HUDEP-2 (cell line): Measurements from ENCODE around the gene ESRRB.

Experiments used
- DNase-seq, 76 experiments: peaks; one replicate each; lab custom pipeline; 2025; ENCODE audit not compliant: unreplicated experiment in 76 of 76; lab: John Stamatoyannopoulos, UW

Gene ESRRB

DNA sequence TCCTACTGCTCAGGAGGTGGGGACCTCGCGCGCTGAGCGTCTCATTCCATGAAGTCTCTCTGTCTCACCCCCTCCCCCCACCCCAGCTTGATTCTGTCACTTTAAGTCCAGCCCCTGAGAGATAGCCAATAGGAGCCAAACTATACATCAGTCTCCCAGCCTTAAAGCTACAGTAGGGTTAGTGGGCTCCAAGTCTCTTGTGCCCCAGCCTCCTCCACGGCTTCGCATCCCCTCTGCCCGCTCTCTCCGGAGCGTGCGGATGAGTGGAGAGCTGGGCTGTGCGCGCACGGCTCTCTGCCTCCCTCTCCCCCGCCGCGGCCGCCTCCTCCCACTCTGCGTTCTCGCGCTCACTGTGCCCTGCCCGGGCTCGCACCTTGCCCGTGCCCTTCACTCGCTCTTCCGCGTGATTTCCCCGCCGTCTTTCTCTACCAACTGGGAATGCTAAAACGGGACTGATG lies at the start of gene ESRRB:
TSS of gene ESRRB (plus strand) at position 191 of the 458 bp plus-strand sequence. CDS start at position 456, 265 bp downstream.
- no peak for DNase-seq

DNA sequence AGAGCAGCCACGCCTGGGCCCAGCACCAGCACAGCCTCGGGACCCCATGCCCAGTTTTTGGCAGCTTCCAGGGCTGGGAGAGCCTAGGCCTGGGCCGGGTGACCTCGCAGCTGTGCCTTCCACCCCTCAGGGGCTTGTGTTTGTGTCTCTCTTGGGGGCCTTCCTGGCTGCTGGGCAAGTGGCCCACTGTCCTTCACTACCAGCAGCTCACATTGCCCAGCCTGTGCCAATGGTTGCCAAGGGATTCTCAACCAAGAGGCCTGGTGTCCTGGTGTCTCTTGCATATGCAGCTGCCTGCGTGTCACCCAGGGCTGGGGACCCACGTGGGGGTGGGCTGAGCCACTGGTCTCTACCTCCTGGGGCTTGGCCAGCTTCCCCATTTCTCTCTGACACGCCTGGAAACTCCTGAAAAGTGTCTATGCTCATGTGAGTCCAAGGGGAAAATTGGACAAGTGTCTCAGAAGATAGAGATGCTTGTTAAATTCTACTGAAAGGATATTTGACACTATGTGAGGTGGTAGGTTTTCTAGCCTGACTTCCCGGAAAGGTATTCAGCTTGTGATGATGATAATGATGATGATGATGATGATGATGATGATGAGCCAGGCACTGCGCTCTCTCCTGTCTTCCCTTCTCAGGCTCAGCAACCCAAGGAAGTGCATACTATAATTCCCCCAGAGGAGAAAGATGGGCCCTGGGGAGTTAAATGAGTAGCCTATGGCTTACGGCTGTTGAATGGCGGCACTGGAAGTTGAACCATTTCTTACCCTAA lies 48.8 kb upstream of the ESRRB start:
- DNase-seq, result no peak

DNA sequence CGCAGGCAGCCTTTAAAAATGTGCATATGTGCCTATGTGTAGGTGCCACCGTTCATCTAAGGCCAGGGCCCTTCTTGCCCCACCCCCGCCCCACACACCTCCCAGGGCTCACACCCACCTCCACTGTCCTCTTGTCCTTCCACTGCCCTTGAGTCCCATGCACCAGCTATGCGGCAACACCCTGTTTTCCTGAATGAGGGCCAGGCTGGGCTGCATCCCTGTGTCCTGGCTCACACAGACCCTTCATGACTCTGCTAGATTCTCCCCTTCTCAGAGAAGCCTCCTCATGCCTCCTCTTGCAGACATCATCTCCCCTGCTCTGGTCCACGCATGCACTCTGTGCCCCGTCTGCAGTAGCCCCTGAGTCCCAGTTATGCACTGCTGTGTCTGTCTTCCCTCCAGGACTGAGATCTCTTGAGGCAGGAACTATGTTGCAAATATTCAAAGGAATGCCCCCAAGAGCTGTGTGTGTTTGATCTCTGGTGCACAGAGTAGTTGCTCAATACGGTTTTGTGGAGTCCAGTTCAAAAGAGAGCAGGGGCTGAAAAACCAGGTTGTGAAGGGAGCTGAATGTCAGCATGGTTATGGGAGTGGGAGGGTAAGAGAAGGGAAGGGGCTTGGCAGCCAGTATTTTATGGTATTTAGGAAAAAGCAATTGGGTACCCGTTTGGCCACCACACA lies 47.3 kb upstream of the ESRRB start:
- no peak for DNase-seq

DNA sequence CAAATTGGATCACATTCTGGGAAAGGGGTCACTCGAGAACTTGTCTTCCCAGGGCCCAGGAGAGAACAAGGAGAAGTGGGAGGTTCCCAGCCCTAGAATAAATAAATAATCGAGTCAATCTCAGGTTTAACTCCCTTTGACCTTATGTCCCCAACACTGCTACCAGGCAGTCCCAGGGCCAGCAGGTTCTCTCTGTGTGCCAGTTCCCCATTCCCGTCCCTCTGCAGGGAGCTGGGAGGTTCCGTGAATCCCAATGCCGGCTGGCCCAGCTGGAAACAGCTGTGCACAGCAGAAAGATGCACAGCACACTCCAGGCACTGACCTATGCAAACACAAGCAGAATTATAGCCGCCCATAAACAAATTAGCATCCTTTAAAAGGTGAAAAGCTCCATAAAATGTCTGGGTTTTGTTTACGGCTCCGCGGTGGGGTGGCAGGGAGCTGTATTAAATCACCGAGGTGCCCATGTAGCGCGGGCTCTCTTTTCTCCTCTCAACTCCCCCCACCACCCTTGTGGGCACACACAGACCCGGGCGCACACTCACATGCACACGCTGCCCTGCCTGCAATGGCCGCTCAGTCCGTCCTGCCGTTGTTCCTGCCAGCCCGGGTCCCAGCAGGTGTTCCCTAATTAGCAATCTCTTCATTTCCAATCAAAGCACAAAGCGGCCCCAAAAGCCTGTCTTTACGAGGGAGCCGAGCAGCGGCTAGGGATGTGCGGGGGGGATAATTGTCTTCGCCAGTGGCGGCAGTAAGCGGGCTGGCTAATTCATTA lies 46.6 kb upstream of the ESRRB start:
- DNase-seq, result no peak

DNA sequence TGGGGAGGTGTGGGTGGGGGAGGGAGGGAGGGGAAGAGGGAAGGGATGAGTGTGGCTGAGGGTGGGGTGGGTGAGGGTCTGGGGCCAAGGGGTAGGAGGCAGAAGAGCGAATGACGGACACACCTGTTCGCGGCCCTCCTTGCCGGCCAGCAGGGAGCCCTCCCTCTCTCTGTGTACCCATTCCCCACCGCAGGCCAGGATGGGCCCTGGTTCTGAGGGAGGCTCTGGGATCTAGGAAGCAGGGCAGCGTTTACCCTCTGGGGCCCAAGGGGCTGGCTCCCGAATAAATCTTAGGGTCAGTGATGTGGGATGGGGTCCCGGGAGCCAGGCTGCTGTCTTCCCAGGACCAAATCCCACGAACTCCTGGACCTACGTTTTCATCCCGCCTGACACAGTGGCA lies 46.0 kb upstream of the ESRRB start:
- DNase-seq, result no peak

DNA sequence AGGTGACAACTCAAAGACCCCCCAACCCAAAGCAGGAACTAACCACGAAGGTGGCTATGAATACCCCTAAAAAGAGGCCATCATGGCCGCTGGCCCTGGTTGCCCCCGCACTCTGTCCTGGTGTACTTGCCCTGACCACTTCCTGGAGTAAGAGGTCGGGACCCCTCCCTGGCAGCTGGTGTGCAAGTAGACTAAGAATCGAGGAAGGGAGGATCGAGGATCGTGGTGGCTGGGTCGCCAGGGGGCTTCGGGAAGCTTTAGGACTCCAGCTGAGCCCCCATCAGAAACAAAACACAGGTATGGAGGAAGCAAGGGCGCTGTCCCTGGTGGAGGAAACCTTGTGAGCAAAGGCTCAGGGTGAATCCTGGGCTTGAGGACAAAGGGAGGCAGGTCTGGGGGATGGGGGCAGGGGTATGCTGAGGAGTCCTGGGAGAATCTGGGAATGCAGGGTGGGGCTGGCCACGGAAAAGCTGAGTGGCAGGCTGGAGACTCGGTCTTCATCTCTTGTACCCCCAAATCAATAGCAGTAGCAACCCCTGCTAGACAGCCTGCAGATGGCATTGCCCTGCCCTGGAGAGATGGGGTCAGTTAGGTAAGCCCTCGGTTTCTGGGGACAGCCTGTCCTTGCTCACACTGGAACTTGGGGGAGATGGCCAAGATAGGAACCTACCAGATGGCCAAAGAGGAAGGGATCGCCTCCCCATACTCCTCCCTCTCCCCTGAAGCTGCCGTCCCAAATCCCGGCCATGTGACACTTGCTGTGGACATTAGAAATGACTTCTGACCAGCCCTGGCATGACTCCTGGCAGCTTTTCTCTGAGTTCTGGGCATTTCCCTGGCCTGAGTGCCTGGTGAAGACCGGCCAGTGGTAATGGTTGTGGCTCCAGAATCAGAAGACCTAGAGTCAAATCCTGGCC lies 45.3 kb upstream of the ESRRB start:
- no peak for DNase-seq

DNA sequence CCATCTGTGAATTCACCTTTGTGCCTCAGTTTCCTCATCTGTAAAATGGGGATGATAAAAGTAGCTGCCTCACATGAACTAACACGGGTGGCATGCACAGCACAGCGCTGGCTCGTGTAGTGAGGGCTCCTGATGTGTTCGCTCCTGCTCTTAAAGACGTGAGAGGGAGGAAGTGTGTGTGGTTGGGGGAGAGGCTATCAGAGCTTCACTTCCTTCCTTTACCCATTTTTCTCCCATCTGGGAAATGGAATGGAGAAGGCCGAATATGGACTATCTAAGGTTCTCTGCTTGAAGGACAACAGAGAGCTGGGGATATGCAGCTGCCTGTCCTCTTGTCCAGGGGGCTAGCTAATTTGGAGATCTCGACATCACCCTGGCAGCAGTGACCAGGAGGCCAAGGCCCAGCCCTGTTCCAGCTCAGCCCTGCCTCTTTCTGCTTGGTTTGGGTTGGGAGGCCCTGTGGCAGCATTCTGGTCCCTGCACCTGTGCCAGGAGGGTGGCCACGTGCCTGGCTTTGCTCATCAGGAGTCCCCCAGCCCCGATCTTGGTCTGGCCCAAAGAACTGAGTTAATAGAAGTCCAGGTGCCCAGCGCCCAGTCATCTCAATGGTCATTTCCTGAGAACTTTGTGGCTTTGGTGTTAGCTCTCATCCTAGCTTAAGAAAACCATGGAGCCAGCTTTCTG lies 44.5 kb upstream of the ESRRB start:
- DNase-seq, result no peak

DNA sequence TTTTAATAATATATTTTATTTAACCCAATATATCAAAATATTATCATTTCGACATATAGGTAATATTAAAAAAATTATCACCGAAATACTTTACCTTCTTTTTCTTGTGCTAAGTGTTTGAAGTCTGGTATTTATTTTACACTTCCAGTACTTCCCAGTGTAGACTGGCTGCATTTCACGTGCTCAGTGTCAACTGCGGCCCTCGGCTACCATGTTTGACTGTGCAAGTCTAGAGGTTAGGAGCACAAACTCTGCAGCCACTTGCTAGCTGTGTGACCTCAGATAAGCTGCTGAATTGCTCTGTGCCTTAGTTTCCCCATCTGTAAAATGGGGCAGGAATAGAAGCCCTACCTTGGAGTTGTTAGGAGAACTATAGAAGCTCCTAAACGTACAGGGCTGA lies 42.3 kb upstream of the ESRRB start:
- DNase-seq, result no peak

DNA sequence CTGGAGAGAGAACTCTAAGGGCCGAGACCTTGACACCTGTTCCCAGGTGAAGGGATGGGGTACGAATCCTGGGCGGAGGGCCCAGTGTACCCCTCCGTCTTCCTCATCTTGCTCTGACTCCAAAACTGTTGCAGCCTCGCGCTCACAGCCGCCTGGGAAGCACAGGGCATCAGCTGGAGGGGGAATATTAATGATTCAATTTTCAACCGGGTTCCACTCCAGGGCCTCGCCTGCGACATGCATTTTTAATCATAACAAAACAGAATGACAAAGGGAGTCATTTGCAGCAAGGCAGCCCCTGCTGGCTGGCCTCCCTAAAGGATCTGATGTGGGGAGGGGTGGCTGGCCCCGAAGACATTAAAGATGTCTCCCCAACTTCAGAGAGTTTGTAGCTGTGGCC lies 41.6 kb upstream of the ESRRB start:
- no peak for DNase-seq

DNA sequence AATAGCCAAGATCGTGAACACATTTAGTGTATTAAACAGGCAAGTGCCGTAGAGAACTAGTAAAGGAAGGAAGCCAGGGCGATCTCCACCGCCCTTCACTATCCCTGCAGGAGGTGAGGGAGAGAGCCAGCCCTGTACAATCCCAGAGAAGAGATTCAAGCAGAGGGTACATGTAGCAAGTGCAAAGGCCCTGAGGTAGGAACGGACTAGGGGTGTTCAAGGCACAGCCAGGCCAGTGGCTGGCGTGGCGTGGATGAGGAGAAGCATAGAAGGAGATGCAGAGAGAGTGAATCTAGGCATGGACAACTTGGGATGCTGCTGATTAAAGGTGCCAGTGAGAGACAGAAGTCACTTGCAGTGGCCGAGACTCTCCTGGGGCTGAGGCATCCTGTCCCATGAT lies 39.1 kb upstream of the ESRRB start:
- DNase-seq, result no peak

DNA sequence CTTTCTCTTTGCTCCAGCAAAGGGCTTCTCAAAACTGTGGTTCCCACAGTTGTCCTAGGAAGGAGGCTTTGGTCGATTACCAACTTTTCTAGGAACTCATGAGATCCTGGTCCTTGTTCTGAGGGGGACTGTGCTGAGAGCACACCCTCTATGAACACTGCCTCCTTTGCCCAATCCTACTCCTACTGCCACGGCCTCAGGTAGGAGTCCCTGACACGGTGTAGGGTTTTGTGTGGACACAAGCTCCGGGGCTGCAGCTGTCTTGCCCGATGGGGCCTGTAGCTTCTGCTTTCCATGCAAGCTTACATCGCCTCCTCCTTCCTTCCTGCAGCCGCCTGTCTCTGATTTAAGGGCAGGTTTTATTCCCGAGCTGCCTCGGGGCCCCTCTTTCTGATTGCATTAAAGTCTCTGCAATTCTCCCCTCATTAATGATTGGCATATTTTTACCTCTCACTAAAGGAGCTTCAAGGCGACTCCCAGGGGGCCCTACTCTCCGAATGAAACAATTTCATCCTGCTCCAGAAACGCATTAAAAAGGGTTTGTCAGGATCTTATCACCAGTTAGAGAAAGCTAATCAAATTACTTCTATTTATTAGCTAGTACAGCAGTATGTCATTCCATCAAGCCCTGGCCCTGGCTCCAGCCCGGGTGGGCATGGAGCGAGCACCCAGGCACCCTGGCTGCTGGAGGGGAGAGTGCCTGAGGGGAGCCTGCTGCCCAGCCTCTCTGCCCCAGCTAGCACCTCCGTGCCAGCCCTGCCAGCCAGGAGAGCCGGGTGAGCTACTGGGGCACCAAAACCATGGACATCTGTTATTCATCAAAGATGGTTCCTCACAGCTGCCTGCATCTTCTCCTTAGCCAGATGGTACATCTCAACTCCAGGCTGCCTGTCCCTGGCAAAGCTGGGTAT lies 38.0 kb upstream of the ESRRB start:
- no peak for DNase-seq

DNA sequence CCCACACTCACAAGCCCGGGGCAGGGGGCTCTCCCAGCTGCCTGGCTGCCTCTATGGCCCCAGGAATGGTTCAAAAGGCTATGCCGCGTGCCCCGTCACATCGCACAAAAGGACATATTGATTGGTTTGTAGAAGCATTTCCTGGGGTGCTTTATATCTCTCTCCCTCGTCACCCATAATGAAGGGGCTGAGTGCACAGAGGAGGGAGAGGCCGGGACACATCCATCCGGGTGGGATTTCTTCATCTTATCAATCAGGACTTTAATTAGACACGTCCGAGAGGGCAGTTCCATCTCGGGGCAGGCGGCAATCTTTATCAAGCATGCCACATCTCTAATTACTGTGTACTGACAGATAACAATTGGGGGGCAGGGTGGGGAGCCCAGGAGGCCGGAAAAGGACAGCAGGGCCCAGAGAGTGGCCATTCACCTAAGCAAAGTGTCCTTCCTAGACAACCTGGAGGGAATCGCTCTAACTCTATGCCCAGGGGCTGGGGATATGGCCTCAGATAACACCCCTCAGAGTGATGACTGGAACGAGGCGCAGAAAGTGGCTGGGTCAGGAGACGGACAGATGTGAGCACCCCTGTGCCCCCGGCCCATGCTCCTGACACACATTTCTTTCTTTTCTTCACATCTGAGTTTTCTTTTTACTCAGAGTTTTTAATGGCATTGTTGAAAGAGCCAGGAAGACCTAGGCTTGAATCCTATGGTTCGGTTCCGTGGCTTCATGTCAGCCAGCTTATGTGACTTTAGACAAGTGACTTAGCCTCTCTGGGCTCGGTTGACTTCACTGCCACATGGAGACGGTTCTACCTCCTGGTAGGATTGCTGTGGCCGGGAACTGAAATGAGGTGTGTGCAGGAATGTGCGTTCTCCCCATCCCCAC lies 36.0 kb upstream of the ESRRB start:
- DNase-seq, result no peak

DNA sequence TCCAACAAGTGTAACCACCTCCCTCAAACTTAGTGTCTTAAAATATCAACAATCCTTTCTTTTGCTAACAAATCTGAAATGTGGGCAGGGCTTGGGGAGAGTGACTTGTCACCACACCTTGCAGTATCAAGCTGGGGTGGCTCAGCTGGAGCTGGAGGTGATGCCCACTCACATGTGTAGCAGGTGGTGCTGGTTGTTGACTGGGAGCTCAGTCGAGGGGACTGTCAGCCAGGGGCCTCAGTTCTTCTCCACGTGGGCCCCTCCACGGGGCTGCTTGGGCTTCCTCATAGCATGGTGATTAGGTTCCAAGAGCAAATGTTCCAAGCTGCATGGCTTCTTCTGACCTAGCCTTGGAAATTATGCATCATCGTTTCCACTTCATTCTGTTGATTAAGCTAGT lies 32.6 kb upstream of the ESRRB start:
- no peak for DNase-seq

DNA sequence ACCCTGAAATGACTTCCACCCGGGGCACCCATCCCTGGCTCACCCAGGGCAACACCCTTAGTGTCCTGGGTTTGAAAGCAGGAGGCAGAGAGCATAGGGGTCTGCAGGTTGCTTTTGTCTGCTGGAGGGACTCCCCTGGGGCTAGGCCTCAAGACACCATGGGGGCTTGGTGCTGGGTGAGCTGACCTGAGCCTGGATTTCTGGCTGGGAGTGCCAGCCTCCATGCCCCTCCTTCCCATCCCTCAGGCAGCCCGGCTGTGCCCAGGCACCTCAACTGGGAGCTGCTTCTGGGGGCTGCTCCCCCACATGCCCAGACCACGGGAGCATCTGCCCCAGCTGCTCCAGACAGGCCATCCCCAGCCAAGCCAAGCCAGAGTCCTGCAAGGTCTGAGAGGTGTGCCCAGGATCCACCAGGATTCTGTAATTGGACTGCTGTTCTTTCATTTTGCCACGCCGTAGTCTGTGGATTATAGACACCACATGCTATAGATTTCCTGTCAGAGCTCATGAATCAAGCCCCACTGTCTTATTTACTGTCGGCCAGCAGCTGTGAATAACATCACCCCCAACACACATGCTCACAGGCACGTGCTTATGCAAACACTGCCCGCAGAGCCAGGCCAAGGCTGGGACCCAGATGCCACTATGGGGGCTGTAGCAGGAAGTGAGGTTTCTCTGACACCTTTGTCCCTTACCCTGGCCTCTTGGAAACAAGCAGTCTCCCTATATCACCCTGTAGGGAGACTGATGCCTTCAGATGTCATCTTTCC lies 29.4 kb upstream of the ESRRB start:
- DNase-seq, result no peak

DNA sequence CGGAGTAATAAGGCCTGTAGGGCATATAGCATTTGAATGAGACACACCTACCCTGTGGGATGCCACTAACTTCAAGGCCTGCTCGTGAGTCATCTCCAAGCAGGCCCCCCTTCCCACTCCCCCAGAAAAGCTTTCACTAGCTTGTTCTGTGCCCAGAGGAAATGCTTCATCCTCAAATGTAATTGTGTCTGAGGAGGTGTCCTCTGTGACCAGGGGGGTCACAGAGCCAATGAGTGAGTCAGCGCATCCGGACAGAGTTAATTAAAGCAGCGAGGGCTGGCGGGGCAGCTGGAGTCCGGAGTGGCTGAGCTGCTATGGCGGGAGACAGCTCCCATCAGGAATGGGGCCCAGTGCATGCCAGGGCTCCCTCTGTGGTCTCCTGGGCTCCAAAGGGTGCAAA lies 27.0 kb upstream of the ESRRB start:
- no peak for DNase-seq

DNA sequence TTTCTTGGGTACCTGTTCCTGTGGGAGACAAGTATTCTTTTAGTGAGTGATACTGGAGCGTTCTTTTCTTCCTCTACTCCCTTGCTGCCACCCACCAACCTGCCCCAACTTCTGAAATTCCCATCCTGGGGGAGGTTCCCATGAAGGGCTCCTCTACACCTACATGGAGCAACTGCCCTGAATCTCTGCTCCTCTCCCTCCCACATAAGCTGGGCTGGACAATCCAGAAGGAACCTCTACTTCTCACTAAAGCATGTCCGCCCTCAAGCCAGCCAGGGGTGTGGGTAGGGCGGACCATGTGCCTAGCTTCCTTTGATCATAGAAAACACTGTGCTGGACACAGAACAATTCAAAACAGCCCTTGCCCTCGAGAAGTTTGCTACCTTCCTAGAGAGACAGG lies 25.9 kb upstream of the ESRRB start:
- DNase-seq, result no peak

DNA sequence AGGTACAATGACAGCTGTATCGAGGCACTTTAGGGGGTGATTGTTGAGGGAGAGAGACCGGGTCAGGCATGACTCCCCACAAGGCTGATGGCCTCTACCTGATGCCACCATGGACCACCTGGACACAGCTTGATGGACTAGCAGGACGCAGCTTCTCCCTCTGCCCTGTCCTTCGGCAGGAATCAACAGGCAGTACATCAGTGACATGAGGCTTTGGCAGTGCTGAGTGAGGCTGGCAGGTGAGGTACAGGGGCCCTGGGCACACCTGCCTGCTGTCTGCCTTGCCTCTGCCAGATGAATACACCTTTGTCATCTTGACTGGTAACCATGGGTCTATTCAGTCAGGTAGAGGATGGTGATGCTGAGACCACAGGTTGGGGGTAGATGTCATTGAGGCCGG lies 25.3 kb upstream of the ESRRB start:
- no peak for DNase-seq
